Epithelial cell of esophagus (primary cell): ENCODE data around the gene TFB1M.
"Not testable (repeated sequence)": the region's sequence is repeated elsewhere in the genome, so short reads cannot be mapped to it uniquely, and the experiment has no call there.

ENCODE experiments used
- DNase-seq: peaks from one replicate; pipeline ENCODE4 v3.0.0; 2010; ENCODE audit warnings: low read depth
- H3K4me3 ChIP-seq: 2 replicates; pipeline ENCODE4 v1.5.1; 2011; ENCODE audit warnings: mild to moderate bottlenecking, low read length, control low read depth
- TF ChIP-seq, protein P1 (sequence below): IDR thresholded peaks from 2 replicates; pipeline ENCODE4 v1.5.1; 2011; ENCODE audit warnings: low read depth, mild to moderate bottlenecking, low read length, control low read depth, inconsistent platforms; ENCODE audit not compliant: insufficient read depth; ENCODE audit errors: missing control alignments

The TFB1M gene

GRCh38 chr6:155349129-155349528 is 34.8 kb upstream of the TFB1M start:
- no peak for DNase-seq
- H3K4me3 ChIP-seq = no peak overlapping the region
- TF ChIP-seq, protein P1, sequence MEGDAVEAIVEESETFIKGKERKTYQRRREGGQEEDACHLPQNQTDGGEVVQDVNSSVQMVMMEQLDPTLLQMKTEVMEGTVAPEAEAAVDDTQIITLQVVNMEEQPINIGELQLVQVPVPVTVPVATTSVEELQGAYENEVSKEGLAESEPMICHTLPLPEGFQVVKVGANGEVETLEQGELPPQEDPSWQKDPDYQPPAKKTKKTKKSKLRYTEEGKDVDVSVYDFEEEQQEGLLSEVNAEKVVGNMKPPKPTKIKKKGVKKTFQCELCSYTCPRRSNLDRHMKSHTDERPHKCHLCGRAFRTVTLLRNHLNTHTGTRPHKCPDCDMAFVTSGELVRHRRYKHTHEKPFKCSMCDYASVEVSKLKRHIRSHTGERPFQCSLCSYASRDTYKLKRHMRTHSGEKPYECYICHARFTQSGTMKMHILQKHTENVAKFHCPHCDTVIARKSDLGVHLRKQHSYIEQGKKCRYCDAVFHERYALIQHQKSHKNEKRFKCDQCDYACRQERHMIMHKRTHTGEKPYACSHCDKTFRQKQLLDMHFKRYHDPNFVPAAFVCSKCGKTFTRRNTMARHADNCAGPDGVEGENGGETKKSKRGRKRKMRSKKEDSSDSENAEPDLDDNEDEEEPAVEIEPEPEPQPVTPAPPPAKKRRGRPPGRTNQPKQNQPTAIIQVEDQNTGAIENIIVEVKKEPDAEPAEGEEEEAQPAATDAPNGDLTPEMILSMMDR = no peak

DNA sequence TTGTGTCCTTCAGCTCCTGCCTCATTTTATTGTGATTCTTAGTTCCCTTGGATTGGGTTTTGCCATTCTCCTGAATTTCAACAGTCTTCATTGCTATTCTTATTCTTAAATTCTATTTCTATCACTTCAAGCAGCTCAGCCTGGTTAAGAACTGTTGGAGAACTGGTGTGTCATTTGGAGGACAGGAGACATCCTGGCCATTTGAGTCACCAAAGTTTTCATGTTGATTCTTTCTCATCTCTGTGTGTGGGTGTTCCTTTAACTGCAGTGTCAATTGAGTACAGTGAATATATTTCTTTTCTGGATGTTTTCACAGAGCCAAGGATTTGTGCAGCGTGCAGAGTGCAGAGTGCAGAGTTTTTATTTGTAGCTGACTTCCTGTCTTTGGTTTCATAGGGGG is 33.5 kb upstream of the TFB1M start:
- TF ChIP-seq, protein P1 = no peak
- DNase-seq = no peak
- no peak overlapping the region for H3K4me3 ChIP-seq

GRCh38 chr6:155346957-155347356 is 32.7 kb upstream of the TFB1M start:
- TF ChIP-seq, protein P1 = no peak
- H3K4me3 ChIP-seq = no peak overlapping the region
- no peak for DNase-seq

DNA sequence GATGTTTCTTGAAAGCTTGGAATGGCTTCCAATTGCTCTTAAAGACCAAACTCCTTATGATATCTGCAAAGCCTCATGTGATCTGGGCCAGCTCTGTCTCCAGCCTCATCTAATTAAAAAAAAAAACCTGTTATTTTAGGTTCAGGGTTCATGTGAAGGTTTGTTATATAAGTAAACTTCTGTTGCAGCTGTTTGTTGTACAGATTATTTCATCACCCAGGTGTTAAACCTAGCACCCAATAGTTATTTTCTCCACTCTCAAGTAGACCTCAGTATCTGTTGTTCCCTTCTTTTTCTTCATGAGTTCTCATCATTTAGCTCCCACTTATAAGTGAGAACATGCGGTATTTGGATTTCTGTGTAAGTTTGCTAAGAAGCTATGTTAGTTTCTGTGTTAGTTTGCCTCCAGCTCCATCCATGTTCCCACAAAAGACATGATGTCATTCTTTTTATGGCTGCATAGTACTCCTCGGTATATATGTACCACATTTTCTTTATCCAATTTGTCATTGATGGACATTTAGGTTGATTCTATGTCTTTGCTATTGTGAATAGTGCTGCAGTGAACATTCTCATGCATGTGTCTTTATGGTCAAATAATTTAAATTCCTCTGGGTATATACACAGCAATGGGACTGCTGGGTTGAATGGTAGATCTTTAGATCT is 30.2 kb upstream of the TFB1M start:
- no peak for DNase-seq
- TF ChIP-seq, protein P1 = no peak
- H3K4me3 ChIP-seq = no peak overlapping the region

DNA sequence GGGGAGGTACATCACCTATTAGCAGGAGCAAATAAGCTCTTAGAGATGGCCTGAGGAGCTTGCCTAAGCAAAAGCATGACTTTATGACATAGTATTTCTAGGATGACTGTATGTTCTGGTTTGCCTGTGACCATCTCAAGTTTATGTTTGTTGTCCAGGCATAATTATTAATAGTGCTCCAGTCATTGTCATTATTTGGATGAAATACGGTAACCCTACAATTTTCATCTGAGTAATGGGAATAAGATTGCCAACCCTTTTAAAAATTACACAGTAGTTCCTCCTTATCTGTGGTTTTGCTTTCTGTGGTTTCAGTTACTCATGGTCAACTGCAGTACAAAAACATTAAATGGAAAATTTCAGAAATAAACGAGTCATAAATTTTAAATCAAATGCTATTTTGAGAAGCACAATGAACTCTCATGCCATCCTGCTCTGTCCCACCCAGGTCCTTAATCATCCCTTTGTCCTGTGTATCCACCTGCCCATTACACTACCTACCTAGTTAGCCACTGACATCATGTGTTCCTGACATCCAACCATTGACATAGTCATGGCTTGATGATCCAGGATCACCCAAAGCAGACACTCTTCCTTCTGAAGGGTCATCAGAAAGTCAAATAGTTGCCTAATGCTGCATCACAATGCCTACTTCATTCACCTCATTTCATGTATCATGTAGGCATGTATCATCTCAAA is 27.0 kb upstream of the TFB1M start:
- DNase-seq = no peak
- H3K4me3 ChIP-seq = no peak overlapping the region
- TF ChIP-seq, protein P1 = no peak

- peak; percentile 36 for DNase-seq
- TF ChIP-seq, protein P1 = peak; percentile 34
Measured at GRCh38 chr6:155340464-155341129, 26.3 kb upstream of the TFB1M start.

GRCh38 chr6:155339929-155340328 is 25.6 kb upstream of the TFB1M start:
- not testable (repeated sequence) for DNase-seq, H3K4me3 ChIP-seq

More at GRCh38 chr6:155340464-155341129, 26.3 kb upstream of the TFB1M start:
- no peak overlapping the region for H3K4me3 ChIP-seq

- DNase-seq, H3K4me3 ChIP-seq: not testable (repeated sequence)
Measured at GRCh38 chr6:155338237-155338636, 24.0 kb upstream of the TFB1M start.
